Hepatocyte (in vitro differentiated cells): Measurements from ENCODE around the gene POLR1H.

Experiments used
- CTCF ChIP-seq: fragments of 200-600 bp; sonication (generic); IDR thresholded peaks from 2 replicates; pipeline ENCODE4 v1.5.1; 2016; ENCODE audit warnings: antibody characterized with exemption, mild to moderate bottlenecking; ENCODE audit not compliant: poor library complexity
- EZH2 ChIP-seq: fragments of 200-600 bp; sonication (generic); IDR thresholded peaks from 2 replicates; pipeline ENCODE4 v1.6.1; 2016; ENCODE audit warnings: antibody characterized with exemption, mild to moderate bottlenecking, borderline replicate concordance
- EZH2phosphoT487 ChIP-seq: fragments of 200-600 bp; sonication (generic); IDR thresholded peaks from one replicate; pipeline ENCODE4 v1.6.1; 2018; ENCODE audit warnings: antibody characterized with exemption, mild to moderate bottlenecking, low read depth, moderate library complexity; ENCODE audit not compliant: unreplicated experiment, severe bottlenecking

- TF ChIP-seq CTCF: no peak
- TF ChIP-seq EZH2phosphoT487: no peak
- TF ChIP-seq EZH2: no peak
Measured at GRCh38 chr6:30092852-30093543, 31.9 kb downstream of the POLR1H start.
